ENCODE measurements around the gene DGKH.
A peak's percentile ranks its signal among the peaks of the same experiment; 100 is the strongest.
"Not testable (repeated sequence)": the region's sequence is repeated elsewhere in the genome, so short reads cannot be mapped to it uniquely, and the experiment has no call there.

DGKH gene

GRCh38 chr13:42164557-42165125 is 116.2 kb downstream of the DGKH start:
- no peak for DNase-seq (ENCODE audit: low spot score)

DNA sequence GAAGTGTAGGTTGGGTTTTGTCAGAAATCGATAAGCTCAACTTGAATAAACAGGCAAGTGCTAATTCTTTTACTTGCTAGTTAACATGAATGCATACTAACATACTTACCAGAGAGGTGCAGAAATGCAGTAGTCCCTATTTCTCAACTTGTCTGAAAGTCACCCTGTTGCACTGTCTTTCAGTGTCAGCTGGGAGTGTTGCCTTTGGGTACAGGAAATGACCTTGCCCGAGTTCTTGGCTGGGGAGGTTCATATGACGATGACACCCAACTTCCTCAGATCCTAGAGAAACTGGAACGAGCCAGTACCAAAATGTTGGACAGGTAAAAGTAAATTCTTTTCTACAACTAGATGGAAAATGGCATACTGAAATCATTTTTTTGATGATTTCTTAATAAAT is 120.0 kb downstream of the DGKH start:
- DNase-seq (ENCODE audit: low spot score), result no peak

DNA sequence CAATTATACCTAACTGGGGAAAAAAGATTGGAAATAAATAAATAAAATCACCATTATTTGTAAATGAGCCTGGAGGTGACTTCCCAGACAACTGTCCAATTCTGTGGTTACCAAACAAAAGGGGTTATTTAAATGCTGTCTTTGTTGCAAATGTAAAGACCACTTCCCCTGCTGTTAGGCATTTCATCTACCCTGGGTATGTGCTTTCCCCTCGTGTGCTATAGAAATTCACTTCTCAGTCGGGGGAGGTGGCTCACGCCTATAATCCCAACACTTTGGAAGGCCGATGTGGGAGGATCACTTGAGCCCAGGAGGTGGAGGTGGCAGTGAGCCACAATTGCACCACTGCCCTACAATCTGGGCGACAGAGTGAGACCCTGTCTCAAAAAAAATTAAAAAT is 121.6 kb downstream of the DGKH start:
- no peak for DNase-seq (ENCODE audit: low spot score)

DNA sequence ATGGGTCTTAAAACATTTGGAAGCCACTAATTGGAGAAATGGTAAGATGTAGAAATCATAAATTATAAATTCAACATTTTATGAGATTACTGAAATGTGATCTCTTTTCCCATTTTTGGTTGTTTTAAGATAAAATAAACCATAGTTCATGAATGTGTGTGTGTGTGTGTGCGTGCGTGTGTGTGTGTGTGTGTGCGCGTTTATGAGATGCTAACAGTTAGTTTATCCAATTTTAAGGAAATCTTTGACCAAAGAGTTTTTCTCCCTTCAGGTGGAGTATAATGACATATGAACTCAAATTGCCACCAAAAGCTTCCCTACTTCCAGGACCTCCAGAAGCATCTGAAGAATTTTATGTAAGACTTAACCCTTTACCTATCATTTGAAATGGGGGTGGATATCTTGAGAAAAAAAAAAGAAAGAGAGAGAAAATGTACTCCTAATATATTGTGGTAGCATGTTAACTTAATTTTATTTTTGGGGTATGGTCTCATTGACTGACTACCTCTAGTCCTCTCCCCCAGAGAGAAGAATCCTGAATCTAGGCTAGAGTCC is 125.4 kb downstream of the DGKH start:
- no peak for DNase-seq (ENCODE audit: low spot score)

GRCh38 chr13:42174344-42175162 is 126.1 kb downstream of the DGKH start:
- DNase-seq (ENCODE audit: low spot score), result no peak

- DNase-seq (ENCODE audit: low spot score), result no peak
These were observed 127.8 kb downstream of the DGKH start for GRCh38 chr13:42176294-42176693.

DNA sequence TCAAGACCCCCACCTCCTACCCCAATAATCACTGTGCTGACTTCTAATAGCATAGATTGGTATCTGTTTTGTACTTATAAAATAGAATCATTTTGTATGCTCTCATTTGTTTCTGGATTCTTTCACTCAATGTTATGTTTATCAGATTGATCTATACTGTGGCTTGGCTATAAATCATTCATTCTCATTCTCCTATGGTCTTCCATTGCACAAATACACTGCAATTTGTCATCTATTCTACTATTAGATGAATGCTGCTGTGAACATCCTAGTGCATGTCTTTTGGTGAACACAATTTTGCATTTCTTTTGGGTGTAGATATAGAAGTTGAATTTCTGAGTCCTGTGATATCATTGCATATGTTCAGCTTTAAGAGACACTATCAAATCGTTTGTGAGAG is 128.7 kb downstream of the DGKH start:
- no peak for DNase-seq (ENCODE audit: low spot score)

- DNase-seq (ENCODE audit: low spot score), result no peak
These were observed 133.0 kb downstream of the DGKH start for GRCh38 chr13:42181381-42181953.

- DNase-seq (ENCODE audit: low spot score), result no peak
These were observed 140.6 kb downstream of the DGKH start for GRCh38 chr13:42189061-42189460.

DNA sequence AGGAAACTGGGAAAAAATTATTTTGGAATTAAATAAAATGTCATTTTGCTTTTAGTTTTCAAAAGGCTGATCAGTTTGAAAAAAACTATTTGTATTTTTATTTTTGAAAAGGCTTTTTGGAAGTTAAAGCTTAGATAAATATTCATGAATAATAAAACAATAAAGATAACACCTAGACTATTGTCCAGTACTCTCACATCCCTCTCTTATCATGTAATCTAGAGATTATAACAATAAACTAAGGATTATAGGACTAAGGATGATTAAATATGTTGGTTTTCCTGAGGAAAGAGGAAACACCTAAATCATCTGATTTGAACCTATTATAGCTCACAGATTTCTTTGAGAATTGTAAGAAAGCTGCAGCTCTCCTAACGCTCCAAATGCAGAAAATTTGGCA is 142.1 kb downstream of the DGKH start:
- DNase-seq (ENCODE audit: low spot score), result no peak

- DNase-seq (ENCODE audit: low spot score), result no peak
These were observed 163.4 kb downstream of the DGKH start for GRCh38 chr13:42211704-42212464.

DNA sequence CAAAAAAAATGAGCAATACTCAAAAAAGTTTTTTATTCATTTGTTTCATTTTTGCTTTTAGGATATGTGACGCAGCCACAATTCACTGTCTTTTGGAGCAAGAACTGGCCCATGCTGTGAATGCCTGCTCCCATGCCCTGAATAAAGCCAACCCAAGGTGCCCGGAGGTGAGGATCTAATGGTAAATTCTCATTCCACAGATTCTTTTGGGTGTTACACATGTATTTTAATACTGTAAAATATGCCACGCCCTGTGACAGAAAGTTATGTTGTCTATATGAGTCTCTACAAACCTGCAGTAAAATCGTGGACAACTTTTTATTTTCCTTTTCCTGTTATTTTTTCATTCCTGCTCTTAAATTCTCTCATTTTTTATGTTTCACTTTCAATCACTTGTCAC is 166.0 kb downstream of the DGKH start:
- no peak for DNase-seq (ENCODE audit: low spot score)

- DNase-seq (ENCODE audit: low spot score), result peak; percentile 32
These were observed 167.4 kb downstream of the DGKH start for GRCh38 chr13:42215578-42216421.

DNA sequence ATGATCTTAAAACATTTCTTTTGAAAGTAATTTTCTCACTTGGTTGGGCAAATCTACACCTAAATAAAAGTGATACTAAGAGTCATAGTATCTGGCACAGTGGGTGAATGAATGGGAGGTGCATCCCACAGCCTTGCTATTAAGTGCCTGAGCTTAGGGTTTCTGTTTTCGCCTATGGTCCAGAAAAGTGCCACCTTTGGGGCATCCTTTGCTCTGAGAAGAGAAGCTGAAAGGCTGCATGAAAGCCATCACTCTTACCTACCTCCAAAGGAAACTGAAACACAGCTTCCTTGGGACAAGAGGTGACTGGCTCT is 167.9 kb downstream of the DGKH start:
- DNase-seq (ENCODE audit: low spot score), result no peak

GRCh38 chr13:42218576-42218975 is 170.1 kb downstream of the DGKH start:
- DNase-seq (ENCODE audit: low spot score), result no peak

DNA sequence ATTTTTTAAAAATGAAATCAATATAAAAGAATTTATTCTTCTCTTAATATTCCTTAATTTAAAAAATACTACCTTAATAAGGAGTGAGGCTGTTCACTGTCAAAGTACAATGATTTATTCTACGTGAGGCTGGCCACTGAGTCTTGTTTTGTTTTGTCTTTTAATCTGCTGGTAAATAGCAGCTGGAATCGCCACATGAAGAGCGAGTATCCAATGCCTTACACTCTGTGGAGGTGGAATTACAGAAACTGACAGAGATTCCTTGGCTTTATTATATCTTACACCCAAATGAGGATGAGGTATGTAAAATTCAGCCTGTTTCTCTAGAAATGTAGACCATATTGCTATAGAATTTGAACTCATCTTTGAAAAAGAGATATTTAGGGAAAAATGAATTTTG is 170.6 kb downstream of the DGKH start:
- DNase-seq (ENCODE audit: low spot score), result no peak

GRCh38 chr13:42219876-42220275 is 171.4 kb downstream of the DGKH start:
- no peak for DNase-seq (ENCODE audit: low spot score)

GRCh38 chr13:42221121-42221765 is 172.8 kb downstream of the DGKH start:
- no peak for DNase-seq (ENCODE audit: low spot score)

GRCh38 chr13:42223681-42224080 is 175.2 kb downstream of the DGKH start:
- no peak for DNase-seq (ENCODE audit: low spot score)

- no peak for DNase-seq (ENCODE audit: low spot score)
These were observed 176.6 kb downstream of the DGKH start for GRCh38 chr13:42225051-42225450.

GRCh38 chr13:42226759-42227158 is 178.3 kb downstream of the DGKH start:
- not testable (repeated sequence) for DNase-seq (ENCODE audit: low spot score)
